Myometrial cell (primary cell): ENCODE results near the gene DMP1. TPM values are rescaled to one million over a fixed set of nuclear protein-coding genes. Genes with fewer than 3 reads are reported as not detected.

Experiments used
- total RNA-seq: library from RNA; depleted of rRNA; stranded (reverse); fragments of >200 nt; gene quantifications from 2 replicates; pipeline ENCODE4 v1.2.3, GENCODE V29; 2015

Gene DMP1
- total RNA-seq = not detected in 2 replicates

GRCh38 chr4:87649980-87650379 is at the start of gene DMP1:
TSS of gene DMP1 (plus strand) at chr4:87650280. CDS start at chr4:87656493, 6,213 bp downstream.

GRCh38 chr4:87608229-87608628 is 41.9 kb upstream of the DMP1 start, which contains the start of gene DSPP:
TSS of gene DSPP (plus strand) at chr4:87608529. CDS start at chr4:87610909, 2,380 bp downstream.

Other genes with a start within 250 kb of the DMP1 start
- gene NUDT9, start 227.7 kb upstream of the DMP1 start, total RNA-seq = 11.9 and 13.5 TPM in 2 replicates
- not detected in 2 replicates for gene SPARCL1, start 120.9 kb upstream of the DMP1 start, total RNA-seq
- not detected in 2 replicates for gene DSPP, start 41.8 kb upstream of the DMP1 start, total RNA-seq
- gene IBSP, start 149.3 kb downstream of the DMP1 start, total RNA-seq = not detected in 2 replicates
- not detected in 2 replicates for gene MEPE, start 182.7 kb downstream of the DMP1 start, total RNA-seq